Activated CD4-positive, alpha-beta T cell treated with anti-CD3 and anti-CD28 coated beads for 36 hours (primary cell): ENCODE results near the gene PATJ. TPM values are rescaled to one million over a fixed set of nuclear protein-coding genes. Genes with fewer than 3 reads are reported as not detected.
"Not testable (repeated sequence)": the region's sequence is repeated elsewhere in the genome, so short reads cannot be mapped to it uniquely, and the experiment has no call there.

Experiments used
- ATAC-seq: fragments of 200-7000 bp; cut with Tn5 transposase; one replicate; pipeline ENCODE4 v1.10.0; 2021; ENCODE audit warnings: mild to moderate bottlenecking, moderate library complexity
- CTCF ChIA-PET: fragments of 350-600 bp; sonication (Branson Sonifier 250); formaldehyde crosslinking; loops from one replicate; lab custom pipeline; 2021; ENCODE audit warnings: antibody characterized with exemption; lab: Charles Lee
- POLR2A ChIA-PET: fragments of 350-600 bp; sonication (Branson Sonifier 250); formaldehyde crosslinking; loops from one replicate; lab custom pipeline; 2021; ENCODE audit warnings: antibody characterized with exemption, inconsistent platforms; lab: Charles Lee
- DNase-seq: peaks from one replicate; pipeline ENCODE4 v3.0.0-alpha.2; 2020
- H3K27ac Mint-ChIP-seq: one replicate; pipeline ENCODE4 v1.8.0; 2021; ENCODE audit warnings: mixed read lengths
- H3K27me3 Mint-ChIP-seq: one replicate; pipeline ENCODE4 v1.8.0; 2021; ENCODE audit warnings: mixed read lengths
- H3K36me3 Mint-ChIP-seq: one replicate; pipeline ENCODE4 v1.8.0; 2021; ENCODE audit warnings: low read depth, mixed read lengths
- H3K4me1 Mint-ChIP-seq: one replicate; pipeline ENCODE4 v1.8.0; 2021; ENCODE audit warnings: mixed read lengths
- H3K4me3 Mint-ChIP-seq: one replicate; pipeline ENCODE4 v1.8.0; 2021; ENCODE audit warnings: mild to moderate bottlenecking, moderate library complexity, mixed read lengths
- H3K9me3 Mint-ChIP-seq: one replicate; pipeline ENCODE4 v1.8.0; 2021; ENCODE audit warnings: low read depth, mixed read lengths
- intact Hi-C, 2 experiments: fragments of 100-400 bp; cut with DNase I in 1 of 2; cut with micrococcal nuclease in 1 of 2; formaldehyde crosslinking; loops; one replicate each; pipeline versions ENCODE4 v1.14.2 to v1.15.1; 2022 to 2024; cut with DNase I, micrococcal nuclease
- total RNA-seq, 2 experiments: library from RNA; stranded (reverse); gene quantifications; one replicate each; pipeline ENCODE4 v1.2.3, GENCODE V29; 2021

The PATJ gene
- total RNA-seq, 2 experiments from 2014 or later, result 12.6 to 12.8 TPM

DNA sequence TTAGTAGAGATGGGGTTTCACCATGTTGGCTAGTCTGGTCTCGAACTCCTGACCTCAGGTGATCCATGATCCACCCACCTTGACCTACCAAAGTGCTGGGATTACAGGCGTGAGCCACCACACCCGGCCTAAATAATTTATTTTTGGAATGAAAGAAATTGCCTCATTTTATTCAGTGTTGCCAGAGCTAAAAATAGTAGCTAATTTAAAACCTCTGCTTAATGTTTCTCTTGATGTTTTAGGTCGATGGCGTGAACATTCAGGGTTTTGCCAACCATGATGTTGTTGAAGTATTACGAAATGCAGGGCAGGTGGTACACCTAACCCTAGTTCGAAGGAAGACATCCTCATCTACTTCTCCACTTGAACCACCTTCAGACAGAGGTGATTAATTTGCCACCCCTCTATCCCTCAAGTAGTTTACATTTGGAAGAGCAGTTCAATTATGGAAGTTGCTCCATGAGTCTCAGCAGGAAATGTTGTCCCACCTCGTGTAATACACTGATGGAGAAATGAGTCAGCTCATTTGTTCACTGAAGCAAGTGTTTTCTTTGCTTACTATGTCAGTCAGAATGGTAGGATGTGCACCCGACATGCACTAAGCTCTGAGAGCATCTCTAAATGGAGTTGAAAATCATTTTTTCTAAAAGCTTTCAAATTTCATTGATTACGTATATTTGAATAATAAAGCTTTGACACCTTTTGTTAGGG is 54.9 kb downstream of the PATJ start:
- DNase-seq (no peak), ATAC-seq (no peak)
- no peaks in the 10 kb centered on the region for H3K27me3 Mint-ChIP-seq
- intact Hi-C loops, result no loop called here
- CTCF ChIA-PET, result interaction anchor here (1.0 kb wide), 1 partner anchor 10 kb away, joined by 4 read pairs; no protein-coding TSS in a partner anchor
- no peak overlapping the region for H3K27ac Mint-ChIP-seq
- peaks cover 4% of the 10 kb centered on the region for H3K4me1 Mint-ChIP-seq
- H3K9me3 Mint-ChIP-seq, result no peaks in the 10 kb centered on the region
- POLR2A ChIA-PET, result interaction anchor here (0.5 kb wide), 1 partner anchor 10 kb away, joined by 3 read pairs; no protein-coding TSS in a partner anchor
- peaks cover 31% of the 10 kb centered on the region for H3K36me3 Mint-ChIP-seq
- H3K4me3 Mint-ChIP-seq, result no peak overlapping the region

DNA sequence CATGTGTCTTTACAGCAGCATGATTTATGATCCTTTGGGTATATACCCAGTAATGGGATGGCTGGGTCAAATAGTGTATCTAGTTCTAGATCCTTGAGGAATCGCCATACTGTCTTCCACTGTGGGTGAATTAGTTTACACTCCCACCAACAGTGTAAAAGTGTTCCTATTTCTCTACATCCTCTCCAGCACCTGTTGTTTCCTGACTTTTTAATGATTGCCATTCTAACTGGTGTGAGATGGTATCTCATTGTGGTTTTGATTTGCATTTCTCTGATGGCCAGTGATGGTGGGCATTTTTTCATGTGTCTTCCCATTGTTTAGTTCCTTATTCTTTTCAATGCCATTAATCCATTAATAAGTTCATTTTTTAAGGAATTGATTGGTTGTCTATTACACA is 58.8 kb downstream of the PATJ start:
- DNase-seq, H3K27ac Mint-ChIP-seq, H3K4me1 Mint-ChIP-seq, intact Hi-C loops, POLR2A ChIA-PET, H3K4me3 Mint-ChIP-seq, H3K9me3 Mint-ChIP-seq, ATAC-seq, CTCF ChIA-PET, H3K27me3 Mint-ChIP-seq: not testable (repeated sequence)
- H3K36me3 Mint-ChIP-seq, result peaks cover 37% of the 10 kb centered on the region

DNA sequence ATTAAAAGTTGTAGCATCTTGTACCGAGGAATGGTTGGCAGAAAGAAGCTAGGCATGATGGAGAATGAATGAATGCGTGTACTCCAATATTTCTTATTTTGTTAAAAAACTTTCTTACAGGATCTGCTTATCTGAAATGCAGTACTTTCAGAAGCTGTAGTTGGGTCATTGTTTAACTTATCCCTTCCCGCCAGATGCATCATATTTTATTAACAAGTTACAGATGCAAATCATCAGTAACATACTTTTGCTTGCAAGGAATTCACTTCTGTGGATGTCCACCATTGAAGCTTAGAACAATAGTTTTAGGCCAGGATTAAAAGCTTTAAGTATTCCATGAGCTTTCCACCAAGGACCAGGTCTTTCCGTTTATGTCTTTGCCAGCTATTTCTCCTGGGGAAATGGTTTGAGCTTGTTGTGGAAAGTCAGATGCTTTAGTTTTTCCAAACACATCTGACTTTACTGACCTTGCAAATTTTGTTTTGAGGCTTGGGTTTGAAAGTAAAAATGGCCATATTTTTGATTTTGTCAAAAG is 65.4 kb downstream of the PATJ start:
- ChIA-PET CTCF (interaction anchor here (0.7 to 1.1 kb wide), 2 partner anchors 10 to 41 kb away, joined by 3 to 4 read pairs; no protein-coding TSS in a partner anchor), POLR2A (no interaction called here)
- Mint-ChIP-seq H3K4me1 (no peaks in the 10 kb centered on the region), H3K27me3 (no peaks in the 10 kb centered on the region), H3K4me3 (no peak overlapping the region), H3K36me3 (peaks cover 10% of the 10 kb centered on the region), H3K27ac (no peak overlapping the region), H3K9me3 (no peaks in the 10 kb centered on the region)
- ATAC-seq, result no peak
- intact Hi-C loops, result no loop called here
- DNase-seq, result no peak

DNA sequence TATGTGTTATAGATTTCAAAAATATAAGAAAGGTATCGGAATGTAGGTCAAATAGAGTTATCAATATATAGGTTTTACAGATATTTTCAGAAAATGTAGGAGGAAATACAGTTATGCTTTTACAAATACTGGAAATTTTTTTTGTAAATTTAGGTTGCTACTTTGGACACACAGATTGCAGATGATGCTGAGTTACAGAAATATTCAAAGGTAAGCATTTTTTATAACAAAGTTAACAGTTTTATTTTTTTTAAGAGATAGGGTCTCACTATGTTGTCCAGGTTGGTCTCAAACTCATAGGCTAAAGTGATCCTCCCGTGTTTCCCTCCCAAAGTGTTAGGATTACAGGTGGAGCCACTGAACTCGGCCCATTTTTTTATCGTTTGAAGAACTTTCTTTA is 66.0 kb downstream of the PATJ start:
- Mint-ChIP-seq H3K27ac (no peak overlapping the region), H3K36me3 (peaks cover 9% of the 10 kb centered on the region), H3K4me1 (no peaks in the 10 kb centered on the region), H3K9me3 (no peaks in the 10 kb centered on the region), H3K27me3 (no peaks in the 10 kb centered on the region), H3K4me3 (no peak overlapping the region)
- intact Hi-C loops, result no loop called here
- ChIA-PET CTCF (no interaction called here), POLR2A (no interaction called here)
- ATAC-seq (no peak), DNase-seq (no peak)

DNA sequence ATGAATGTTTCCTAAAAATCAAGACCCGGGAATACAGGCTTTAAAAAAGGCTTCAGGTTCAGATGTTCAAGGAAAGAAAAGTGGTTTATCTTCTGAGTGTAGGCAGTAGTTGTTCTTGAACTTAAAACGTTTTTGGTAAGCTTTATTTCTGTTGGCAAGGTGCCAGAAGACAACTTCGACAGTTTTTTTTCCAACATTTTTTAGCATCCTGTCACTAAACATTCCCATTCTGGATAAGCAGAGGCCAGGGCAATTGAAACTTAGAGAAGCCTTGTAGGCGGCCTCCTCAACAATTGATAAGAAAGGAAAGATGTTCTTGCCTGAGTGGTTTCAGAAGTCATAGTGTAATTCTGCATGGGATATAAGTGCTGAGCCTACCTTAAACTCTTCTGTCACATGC is 66.7 kb downstream of the PATJ start:
- CTCF ChIA-PET, result no interaction called here
- no peak for DNase-seq
- Mint-ChIP-seq H3K9me3 (no peaks in the 10 kb centered on the region), H3K36me3 (peaks cover 9% of the 10 kb centered on the region), H3K4me3 (no peak overlapping the region), H3K27ac (no peak overlapping the region), H3K27me3 (no peaks in the 10 kb centered on the region), H3K4me1 (no peaks in the 10 kb centered on the region)
- ATAC-seq, result no peak
- POLR2A ChIA-PET, result no interaction called here
- intact Hi-C loops, result no loop called here

DNA sequence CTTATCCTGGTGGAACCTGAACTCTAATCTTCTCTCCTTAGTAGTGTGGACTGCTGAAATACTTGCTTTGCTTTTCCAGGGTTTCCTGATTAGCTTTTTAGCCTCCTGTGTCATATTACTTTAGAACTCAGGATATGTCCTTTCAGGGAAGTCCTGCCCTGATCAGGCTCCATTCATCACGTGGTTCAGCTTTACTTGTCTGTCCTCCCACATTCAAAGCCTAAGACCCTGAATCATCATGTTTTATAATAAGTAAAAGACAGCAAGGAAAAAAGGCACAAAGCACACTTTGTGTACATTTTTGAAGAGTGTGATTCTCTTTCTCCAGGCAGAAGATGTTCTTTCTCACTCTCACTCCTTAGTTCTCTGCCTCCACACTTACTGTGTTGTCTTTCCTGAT is 70.6 kb downstream of the PATJ start:
- no peaks in the 10 kb centered on the region for H3K27me3 Mint-ChIP-seq
- no peak overlapping the region for H3K4me3 Mint-ChIP-seq
- no peaks in the 10 kb centered on the region for H3K9me3 Mint-ChIP-seq
- DNase-seq (no peak), ATAC-seq (no peak)
- ChIA-PET POLR2A (no interaction called here), CTCF (no interaction called here)
- H3K36me3 Mint-ChIP-seq, result no peaks in the 10 kb centered on the region
- no peak overlapping the region for H3K27ac Mint-ChIP-seq
- no peaks in the 10 kb centered on the region for H3K4me1 Mint-ChIP-seq
- intact Hi-C loops, result no loop called here

DNA sequence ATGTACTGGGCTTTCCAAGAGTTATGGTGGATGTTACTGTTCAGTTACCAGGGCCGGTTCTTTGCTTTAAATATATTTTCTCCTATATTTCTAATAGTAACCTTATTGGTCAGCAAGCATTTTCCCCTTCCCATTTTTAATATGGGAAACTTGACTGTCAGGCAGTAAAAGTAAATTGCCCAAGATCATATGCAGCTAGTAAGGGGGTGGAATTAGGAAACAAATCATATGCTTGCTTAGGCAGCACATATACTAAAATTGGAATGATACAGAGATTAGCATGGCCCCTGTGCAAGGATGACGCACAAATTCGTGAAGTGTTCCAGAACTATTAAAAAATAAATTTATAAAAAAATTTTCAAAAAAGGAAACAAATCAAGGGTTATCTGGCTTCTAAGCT is 73.9 kb downstream of the PATJ start:
- CTCF ChIA-PET, result interaction anchor here (0.6 kb wide), 1 partner anchor 914 kb away, joined by 3 read pairs; no protein-coding TSS in a partner anchor
- POLR2A ChIA-PET, result no interaction called here
- H3K27ac Mint-ChIP-seq, result no peak overlapping the region
- intact Hi-C loops, result no loop called here
- no peaks in the 10 kb centered on the region for H3K9me3 Mint-ChIP-seq
- peaks cover 3% of the 10 kb centered on the region for H3K36me3 Mint-ChIP-seq
- ATAC-seq (no peak), DNase-seq (no peak)
- no peak overlapping the region for H3K4me3 Mint-ChIP-seq
- H3K4me1 Mint-ChIP-seq, result no peaks in the 10 kb centered on the region
- H3K27me3 Mint-ChIP-seq, result no peaks in the 10 kb centered on the region

DNA sequence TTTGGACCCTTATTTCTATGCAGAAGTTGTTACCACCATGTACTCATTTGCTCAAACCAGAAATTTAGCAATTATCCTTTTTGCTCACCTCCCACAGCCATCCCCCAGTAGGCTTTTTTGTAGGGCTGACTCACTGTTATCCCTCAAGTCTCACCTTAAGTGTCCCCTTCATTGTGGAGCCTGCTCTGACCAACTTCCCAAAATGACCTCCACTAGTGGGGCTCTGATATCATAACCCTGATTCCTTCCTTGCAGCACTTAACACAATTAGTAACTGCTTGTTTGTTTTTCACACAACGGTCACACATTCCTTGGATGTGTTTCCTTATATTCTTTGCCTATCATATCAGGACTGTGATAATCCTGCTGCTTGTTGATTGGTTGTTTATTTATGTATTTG is 76.7 kb downstream of the PATJ start:
- H3K27ac Mint-ChIP-seq, result no peak overlapping the region
- intact Hi-C loops, result no loop called here

DNA sequence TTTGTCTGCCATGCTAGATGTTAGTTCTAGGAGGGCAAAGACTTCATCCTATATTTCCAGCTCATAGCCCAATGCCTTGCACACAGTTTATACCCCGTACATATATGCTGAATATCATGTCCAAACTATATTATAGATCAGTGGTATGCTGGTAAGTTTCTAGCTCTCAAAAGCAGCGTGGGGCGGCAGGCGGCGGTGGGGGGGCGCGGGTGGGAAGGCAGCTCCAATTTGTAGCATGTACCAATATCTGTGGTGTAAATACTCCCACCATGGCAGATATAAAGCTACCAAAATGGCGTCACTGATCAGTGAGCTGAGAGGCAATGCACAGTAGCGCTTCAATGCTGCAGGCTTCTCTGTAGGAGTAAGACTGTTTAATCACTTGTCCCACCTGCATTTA is 77.1 kb downstream of the PATJ start:
- ChIA-PET POLR2A (no interaction called here), CTCF (interaction anchor here (0.5 to 1.0 kb wide), 3 partner anchors 29 to 482 kb away, joined by 3 read pairs; no protein-coding TSS in a partner anchor)
- Mint-ChIP-seq H3K27ac (no peak overlapping the region), H3K36me3 (peaks cover 20% of the 10 kb centered on the region), H3K4me1 (no peaks in the 10 kb centered on the region), H3K4me3 (no peak overlapping the region), H3K27me3 (no peaks in the 10 kb centered on the region), H3K9me3 (no peaks in the 10 kb centered on the region)
- ATAC-seq, result no peak
- intact Hi-C loops, result no loop called here
- no peak for DNase-seq

More for the DNA sequence above, 76.7 kb downstream of the PATJ start:
- DNase-seq (no peak), ATAC-seq (no peak)
- CTCF ChIA-PET, result interaction anchor here (0.8 to 1.0 kb wide), 2 partner anchors 8 to 30 kb away, joined by 3 read pairs; no protein-coding TSS in a partner anchor
- Mint-ChIP-seq H3K4me1 (no peaks in the 10 kb centered on the region), H3K36me3 (peaks cover 19% of the 10 kb centered on the region), H3K9me3 (no peaks in the 10 kb centered on the region), H3K4me3 (no peak overlapping the region), H3K27me3 (no peaks in the 10 kb centered on the region)
- POLR2A ChIA-PET, result no interaction called here

DNA sequence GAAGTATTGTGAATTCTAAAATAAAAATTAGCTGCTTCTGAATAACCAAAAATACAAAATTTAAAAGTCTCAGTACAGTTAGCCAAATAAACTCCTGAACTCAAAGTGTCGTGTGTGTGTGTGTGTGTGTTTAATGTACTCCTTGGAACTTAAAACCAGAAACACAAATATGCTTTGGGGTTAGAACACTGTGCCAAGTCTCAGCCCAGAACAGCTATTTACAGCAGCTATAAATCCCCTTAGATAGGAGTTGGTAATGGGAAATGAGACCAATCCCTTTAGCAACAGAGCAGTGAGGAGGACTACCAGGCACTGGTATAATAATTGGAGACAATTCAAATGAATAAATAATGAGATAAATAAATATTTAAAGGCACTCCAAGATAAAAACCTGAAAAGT is 83.1 kb downstream of the PATJ start:
- no peak overlapping the region for H3K27ac Mint-ChIP-seq
- no peak for ATAC-seq
- no peak overlapping the region for H3K4me3 Mint-ChIP-seq
- no peaks in the 10 kb centered on the region for H3K9me3 Mint-ChIP-seq
- H3K4me1 Mint-ChIP-seq, result no peaks in the 10 kb centered on the region
- peaks cover 39% of the 10 kb centered on the region for H3K36me3 Mint-ChIP-seq
- intact Hi-C loops, result no loop called here
- H3K27me3 Mint-ChIP-seq, result no peaks in the 10 kb centered on the region
- CTCF ChIA-PET, result no interaction called here
- POLR2A ChIA-PET, result no interaction called here
- no peak for DNase-seq

DNA sequence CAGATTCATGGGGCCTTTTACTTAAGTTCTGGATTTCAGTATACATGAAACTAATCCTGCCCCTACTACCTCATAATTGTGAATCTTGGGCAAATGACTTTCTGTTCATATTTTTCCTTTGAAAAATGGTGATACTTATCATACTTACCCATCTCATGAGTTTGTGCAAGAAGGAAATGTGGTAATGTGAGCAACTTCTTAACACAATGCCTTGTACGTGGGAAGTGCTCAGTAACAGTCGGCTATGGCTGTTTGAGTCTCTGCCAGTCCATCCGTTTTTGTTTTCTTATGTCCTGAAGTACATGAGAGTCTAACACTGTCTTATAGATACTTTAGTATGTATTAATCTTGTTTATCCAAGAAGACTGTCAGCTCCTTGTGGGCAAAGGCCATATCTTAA is 86.5 kb downstream of the PATJ start:
- DNase-seq (no peak), ATAC-seq (no peak)
- Mint-ChIP-seq H3K27me3 (no peaks in the 10 kb centered on the region), H3K36me3 (peaks cover 32% of the 10 kb centered on the region), H3K4me3 (no peak overlapping the region), H3K27ac (no peak overlapping the region), H3K9me3 (no peaks in the 10 kb centered on the region), H3K4me1 (no peaks in the 10 kb centered on the region)
- ChIA-PET CTCF (no interaction called here), POLR2A (no interaction called here)
- intact Hi-C loops, result no loop called here

DNA sequence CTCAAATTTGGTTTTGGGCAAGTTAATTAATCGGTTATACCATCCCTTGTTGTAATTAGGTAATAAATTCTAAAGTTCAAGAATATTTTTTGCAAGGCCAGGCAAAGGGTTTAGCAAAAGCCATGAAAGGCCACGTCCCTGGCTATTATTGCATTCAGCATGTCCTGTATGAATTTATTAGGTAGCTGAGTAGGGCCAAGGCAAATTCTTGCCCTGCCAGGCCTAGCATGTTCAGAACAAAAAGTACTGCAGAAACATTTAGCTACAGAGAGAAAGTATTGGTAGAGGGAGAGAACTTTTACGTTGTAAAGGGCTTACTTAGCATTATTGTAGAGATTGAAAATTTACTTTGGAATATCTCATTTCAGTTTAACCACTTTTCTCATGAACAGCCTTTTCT is 94.4 kb downstream of the PATJ start:
- intact Hi-C loops, result no loop called here
- no peaks in the 10 kb centered on the region for H3K9me3 Mint-ChIP-seq
- ChIA-PET CTCF (interaction anchor here (0.6 kb wide), 1 partner anchor 601 kb away, joined by 4 read pairs; no protein-coding TSS in a partner anchor), POLR2A (no interaction called here)
- no peak for DNase-seq
- no peaks in the 10 kb centered on the region for H3K4me1 Mint-ChIP-seq
- H3K4me3 Mint-ChIP-seq, result no peak overlapping the region
- no peak for ATAC-seq
- peaks cover 2% of the 10 kb centered on the region for H3K36me3 Mint-ChIP-seq
- no peaks in the 10 kb centered on the region for H3K27me3 Mint-ChIP-seq
- no peak overlapping the region for H3K27ac Mint-ChIP-seq
